Right ventricle myocardium inferior (tissue), 1 donor: ENCODE data around the gene LCN10. TPM values are rescaled to one million over a fixed set of nuclear protein-coding genes. Genes with fewer than 3 reads are reported as not detected.

ENCODE experiments used
- ATAC-seq: fragments of 200-7000 bp; cut with Tn5 transposase; one replicate; pipeline ENCODE4 v1.9.1; 2020; ENCODE audit warnings: mild to moderate bottlenecking, moderate library complexity
- DNase-seq: peaks from one replicate; pipeline ENCODE4 v3.0.0; 2021; ENCODE audit errors: missing footprints
- intact Hi-C: fragments of 100-400 bp; cut with DNase I; formaldehyde crosslinking; loops from one replicate; pipeline ENCODE4 v1.11.0; 2022
- total RNA-seq: library from RNA; stranded (reverse); fragmentation: NEBNext Ultra II Directional; extraction: Animal tissue kit (Norgen Biotek cat#: 25700); gene quantifications from one replicate; pipeline ENCODE4 v1.2.1, GENCODE V29; 2021
- donor health status: DM: no; HTN: yes; CAD: no; lungs with severe emphysema.

LCN10 gene
- total RNA-seq, 1 donor from 2014 or later: 11.3 TPM

- peak; percentile 66 for DNase-seq
- intact Hi-C loops: no loop called here
- no peak for ATAC-seq
Observed at GRCh38 chr9:136745389-136746154, 2.8 kb upstream of the LCN10 start.

- DNase-seq: no peak
- intact Hi-C loops: no loop called here
- no peak for ATAC-seq
Observed at GRCh38 chr9:136744773-136745172, 2.0 kb upstream of the LCN10 start.

GRCh38 chr9:136743639-136744211 is 985 bp upstream of the LCN10 start:
- DNase-seq (peak; percentile 45), ATAC-seq (no peak)
- intact Hi-C loops: no loop called here

GRCh38 chr9:136741883-136742571 is 713 bp downstream of the LCN10 start:
- no peak for DNase-seq
- intact Hi-C loops: no loop called here
- no peak for ATAC-seq

- intact Hi-C loops: no loop called here
- DNase-seq (no peak), ATAC-seq (peak; percentile 41)
Observed at GRCh38 chr9:136740971-136741882, 1.5 kb downstream of the LCN10 start.

GRCh38 chr9:136740491-136740890 is 2.2 kb downstream of the LCN10 start:
- intact Hi-C loops: no loop called here
- DNase-seq (no peak), ATAC-seq (peak; percentile 2)

- ATAC-seq: no peak
Observed at GRCh38 chr9:136740069-136740468, 2.7 kb downstream of the LCN10 start.

GRCh38 chr9:136739509-136739908 is 3.2 kb downstream of the LCN10 start:
- DNase-seq (no peak), ATAC-seq (no peak)
- intact Hi-C loops: no loop called here

More at GRCh38 chr9:136740069-136740468, 2.7 kb downstream of the LCN10 start:
- intact Hi-C loops: no loop called here
- no peak for DNase-seq

- no peak for DNase-seq
- ATAC-seq: no peak
- intact Hi-C loops: no loop called here
Observed at GRCh38 chr9:136738960-136739359, 3.8 kb downstream of the LCN10 start.

GRCh38 chr9:136735812-136736480 is 6.8 kb downstream of the LCN10 start:
- ATAC-seq: no peak
- intact Hi-C loops: no loop called here
- DNase-seq: no peak

GRCh38 chr9:136734837-136735496 is 7.8 kb downstream of the LCN10 start:
- ATAC-seq (no peak), DNase-seq (no peak)
- intact Hi-C loops: no loop called here

GRCh38 chr9:136733611-136734010 is 9.1 kb downstream of the LCN10 start:
- intact Hi-C loops: no loop called here
- ATAC-seq: no peak
- peak; percentile 22 for DNase-seq

- ATAC-seq: no peak
- DNase-seq: peak; percentile 18
- intact Hi-C loops: no loop called here
Observed at GRCh38 chr9:136732444-136733178, 10.1 kb downstream of the LCN10 start.

GRCh38 chr9:136729926-136730325 is 12.8 kb downstream of the LCN10 start:
- intact Hi-C loops: loop anchor here (5.0 kb wide), 1 partner anchor 43 kb away; the partner anchor contains the start of gene AGPAT2
- ATAC-seq (no peak), DNase-seq (peak; percentile 5)

GRCh38 chr9:136729144-136729543 is 13.6 kb downstream of the LCN10 start:
- no peak for ATAC-seq
- intact Hi-C loops: loop anchor here (5.0 kb wide), 1 partner anchor 42 kb away; the partner anchor contains the start of gene AGPAT2
- no peak for DNase-seq

GRCh38 chr9:136728548-136729123 is 14.1 kb downstream of the LCN10 start:
- ATAC-seq (peak; percentile 44), DNase-seq (peak; percentile 73)
- intact Hi-C loops: loop anchor here (5.0 kb wide), 1 partner anchor 41 kb away; the partner anchor contains the start of gene AGPAT2
